ENCODE measurements around the gene TP53RK.

- TF ChIP-seq POLR2A (IDR thresholded peaks at IDR 0.05) (no peak), CTCF (IDR thresholded peaks at IDR 0.05) (no peak), POLR2AphosphoS5 (IDR thresholded peaks at IDR 0.05) (no peak), EP300 (IDR thresholded peaks at IDR 0.05) (no peak)
Observed at GRCh38 chr20:46640044-46640443, 49.2 kb downstream of the TP53RK start.
